ENCODE measurements around the gene C16orf90.

GRCh38 chr16:3465911-3466584 is 29.2 kb downstream of the C16orf90 start:
- TF ChIP-seq, protein P1, sequence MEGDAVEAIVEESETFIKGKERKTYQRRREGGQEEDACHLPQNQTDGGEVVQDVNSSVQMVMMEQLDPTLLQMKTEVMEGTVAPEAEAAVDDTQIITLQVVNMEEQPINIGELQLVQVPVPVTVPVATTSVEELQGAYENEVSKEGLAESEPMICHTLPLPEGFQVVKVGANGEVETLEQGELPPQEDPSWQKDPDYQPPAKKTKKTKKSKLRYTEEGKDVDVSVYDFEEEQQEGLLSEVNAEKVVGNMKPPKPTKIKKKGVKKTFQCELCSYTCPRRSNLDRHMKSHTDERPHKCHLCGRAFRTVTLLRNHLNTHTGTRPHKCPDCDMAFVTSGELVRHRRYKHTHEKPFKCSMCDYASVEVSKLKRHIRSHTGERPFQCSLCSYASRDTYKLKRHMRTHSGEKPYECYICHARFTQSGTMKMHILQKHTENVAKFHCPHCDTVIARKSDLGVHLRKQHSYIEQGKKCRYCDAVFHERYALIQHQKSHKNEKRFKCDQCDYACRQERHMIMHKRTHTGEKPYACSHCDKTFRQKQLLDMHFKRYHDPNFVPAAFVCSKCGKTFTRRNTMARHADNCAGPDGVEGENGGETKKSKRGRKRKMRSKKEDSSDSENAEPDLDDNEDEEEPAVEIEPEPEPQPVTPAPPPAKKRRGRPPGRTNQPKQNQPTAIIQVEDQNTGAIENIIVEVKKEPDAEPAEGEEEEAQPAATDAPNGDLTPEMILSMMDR (conservative IDR thresholded peaks at IDR 0.05; ENCODE audit: low read depth, low read length) = no peak
- TF ChIP-seq EZH2 (IDR thresholded peaks at IDR 0.05; ENCODE audit: borderline replicate concordance, low read depth, low read length, poor library complexity, severe bottlenecking) = no peak
